NCI-H1417 (cell line): ENCODE data around the gene TUBAL3.
A peak's percentile ranks its signal among the peaks of the same experiment; 100 is the strongest.
"Not testable (repeated sequence)": the region's sequence is repeated elsewhere in the genome, so short reads cannot be mapped to it uniquely, and the experiment has no call there.

Experiments used
- DNase-seq, 3 experiments: peaks; one replicate each; lab custom pipeline; 2025; lab: John Stamatoyannopoulos, UW

The TUBAL3 gene

GRCh38 chr10:5423771-5424170 lies 19.1 kb upstream of the TUBAL3 start:
- no peak for DNase-seq

GRCh38 chr10:5419466-5420094 lies 15.0 kb upstream of the TUBAL3 start:
- no peak for DNase-seq

GRCh38 chr10:5418584-5418983 lies 14.0 kb upstream of the TUBAL3 start:
- no peak for DNase-seq

- no peak for DNase-seq
Measured at GRCh38 chr10:5416981-5417380, 12.4 kb upstream of the TUBAL3 start.

- peak in 2 of 3 experiments; percentile 2 to 22 for DNase-seq
Measured at GRCh38 chr10:5413012-5413938, 8.6 kb upstream of the TUBAL3 start.

GRCh38 chr10:5412277-5412941 lies 7.8 kb upstream of the TUBAL3 start, which contains the start of gene NET1:
TSS of gene NET1 (plus strand) at chr10:5412557. CDS start at chr10:5412693, 136 bp downstream.
- DNase-seq, result peak; percentile 81 to 89 (median 82)

GRCh38 chr10:5411941-5412276 lies 7.3 kb upstream of the TUBAL3 start:
- DNase-seq, result no peak

DNA sequence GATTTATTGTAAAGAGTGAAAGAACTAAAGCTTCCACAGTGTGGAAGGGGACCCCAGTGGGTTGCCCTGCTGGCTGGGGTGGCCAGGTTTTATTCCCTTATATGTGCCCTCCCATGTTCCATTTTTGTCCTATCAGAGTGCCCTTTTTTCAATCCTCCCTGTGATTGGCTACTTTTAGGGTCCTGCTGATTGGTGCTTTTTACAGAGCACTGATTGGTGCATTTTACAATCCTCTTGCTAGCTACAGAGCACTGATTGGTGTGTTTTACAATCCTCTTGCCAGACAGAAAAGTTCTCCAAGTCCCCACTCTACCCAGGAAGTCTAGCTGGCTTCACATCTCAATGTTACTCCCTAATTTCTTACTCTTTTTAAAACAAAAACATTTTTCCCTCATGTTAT lies 6.2 kb upstream of the TUBAL3 start:
- not testable (repeated sequence) for DNase-seq

- no peak for DNase-seq
Measured at GRCh38 chr10:5406918-5407317, 2.3 kb upstream of the TUBAL3 start.

GRCh38 chr10:5402798-5403197 lies 1.8 kb downstream of the TUBAL3 start:
- no peak for DNase-seq

DNA sequence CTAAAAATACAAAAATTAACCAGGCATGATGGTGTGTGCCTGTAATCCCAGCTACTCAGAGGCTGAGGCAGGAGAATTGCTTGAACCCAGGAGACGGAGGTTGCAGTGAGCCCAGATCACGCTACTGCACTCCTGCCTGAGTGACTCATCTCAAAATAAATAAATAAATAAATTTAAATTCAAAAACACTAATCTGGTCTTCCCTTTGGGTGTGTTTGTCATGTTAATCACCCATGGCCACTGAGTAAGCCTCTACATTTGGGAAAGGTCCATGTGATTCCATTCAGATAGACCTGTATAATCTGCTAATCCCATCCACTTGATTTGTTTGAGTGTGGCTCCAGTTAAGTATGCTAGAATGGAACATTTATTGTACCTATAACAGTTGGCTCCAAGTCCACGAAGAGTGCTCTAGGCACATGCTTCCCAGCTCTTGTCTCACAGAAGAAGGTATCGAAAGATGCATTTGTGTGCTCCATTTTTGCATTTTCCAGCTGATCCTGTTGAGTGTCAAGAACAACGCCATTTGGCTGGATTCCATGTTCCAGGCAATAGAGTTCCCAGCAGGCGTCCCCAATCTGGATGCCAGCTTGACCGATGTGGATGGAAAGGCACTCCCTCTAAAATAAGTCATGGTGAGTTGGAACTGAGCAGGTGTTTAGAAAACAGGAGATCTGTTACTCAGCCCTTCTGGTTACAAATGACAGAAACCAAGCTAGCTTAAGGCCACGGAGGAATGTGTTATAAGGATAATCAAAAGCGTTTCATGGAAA lies 4.0 kb downstream of the TUBAL3 start:
- peak in 2 of 3 experiments; percentile 16 to 84 for DNase-seq

DNA sequence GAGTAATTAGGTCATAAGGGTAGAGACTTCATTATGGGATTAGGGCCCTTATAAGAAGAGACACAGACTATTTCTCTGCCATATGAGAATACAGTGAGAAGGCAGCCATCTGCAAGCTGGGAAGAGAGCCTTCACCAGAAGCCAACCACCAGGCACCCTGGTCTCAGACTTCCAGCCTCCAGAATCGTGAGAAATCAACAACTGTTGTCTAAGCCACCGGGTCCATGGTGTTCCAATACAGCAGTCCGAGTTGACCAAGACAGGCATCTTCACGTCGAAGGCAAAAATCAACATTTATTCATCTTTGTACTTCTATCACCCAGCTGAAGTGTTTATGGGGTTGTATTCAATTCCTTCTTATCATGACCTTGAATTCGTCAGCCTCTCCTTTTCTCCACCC lies 5.3 kb downstream of the TUBAL3 start:
- DNase-seq, result no peak

DNA sequence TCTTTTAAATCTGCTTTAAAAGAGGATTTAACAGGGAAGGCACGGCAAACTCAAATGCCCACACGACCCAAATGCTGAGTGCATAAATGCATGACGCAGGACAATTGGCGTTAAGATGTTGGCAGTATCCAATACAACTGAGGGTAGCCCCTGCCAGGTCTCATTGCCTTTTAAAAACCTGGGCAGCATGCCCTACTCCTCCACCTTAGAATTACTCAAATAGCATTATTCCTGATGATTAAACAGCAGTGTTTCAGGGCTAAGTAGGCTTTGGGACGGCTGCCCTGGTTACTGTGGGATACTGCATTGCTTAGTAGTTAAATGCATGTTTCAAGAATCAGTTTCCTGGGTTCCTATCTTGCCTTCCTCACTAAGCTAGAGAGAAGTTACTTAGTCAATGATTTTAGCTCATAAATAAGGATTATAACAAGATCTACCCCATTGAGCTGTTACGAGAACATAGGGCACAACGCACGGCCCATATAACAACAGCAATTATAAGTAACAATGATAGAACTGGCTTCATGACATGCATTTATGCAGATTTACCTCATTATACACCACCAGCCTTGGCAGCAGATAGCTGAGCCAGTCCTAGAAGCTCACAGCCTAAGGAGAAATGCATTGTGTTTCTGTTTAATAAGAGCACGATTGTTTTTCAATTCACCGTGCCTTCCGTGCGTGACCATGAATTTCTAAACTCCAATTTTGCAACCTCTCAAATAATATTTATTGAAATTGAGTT lies 7.9 kb downstream of the TUBAL3 start:
- DNase-seq, result no peak

- DNase-seq, result no peak
Measured at GRCh38 chr10:5395168-5395567, 9.5 kb downstream of the TUBAL3 start.

DNA sequence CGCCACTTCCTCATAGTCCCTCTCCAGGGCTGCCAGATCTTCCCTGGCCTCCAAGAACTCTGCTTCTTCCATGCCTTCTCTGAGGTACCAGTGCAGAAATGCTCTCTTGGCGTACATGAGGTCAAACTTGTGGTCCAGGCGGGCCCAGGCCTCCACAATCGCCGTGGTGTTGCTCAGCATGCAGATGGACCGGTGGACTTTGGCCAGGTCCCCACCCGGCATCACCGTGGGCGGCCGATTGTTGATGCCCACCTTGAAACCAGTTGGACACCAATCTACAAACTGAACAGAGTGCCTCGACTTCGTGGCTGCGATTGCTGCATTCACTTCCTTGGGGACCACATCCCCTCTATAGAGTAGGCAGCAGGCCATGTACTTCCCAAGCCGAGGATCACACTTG lies 11.1 kb downstream of the TUBAL3 start:
- no peak for DNase-seq

- DNase-seq, result no peak
Measured at GRCh38 chr10:5391790-5392189, 12.8 kb downstream of the TUBAL3 start.

DNA sequence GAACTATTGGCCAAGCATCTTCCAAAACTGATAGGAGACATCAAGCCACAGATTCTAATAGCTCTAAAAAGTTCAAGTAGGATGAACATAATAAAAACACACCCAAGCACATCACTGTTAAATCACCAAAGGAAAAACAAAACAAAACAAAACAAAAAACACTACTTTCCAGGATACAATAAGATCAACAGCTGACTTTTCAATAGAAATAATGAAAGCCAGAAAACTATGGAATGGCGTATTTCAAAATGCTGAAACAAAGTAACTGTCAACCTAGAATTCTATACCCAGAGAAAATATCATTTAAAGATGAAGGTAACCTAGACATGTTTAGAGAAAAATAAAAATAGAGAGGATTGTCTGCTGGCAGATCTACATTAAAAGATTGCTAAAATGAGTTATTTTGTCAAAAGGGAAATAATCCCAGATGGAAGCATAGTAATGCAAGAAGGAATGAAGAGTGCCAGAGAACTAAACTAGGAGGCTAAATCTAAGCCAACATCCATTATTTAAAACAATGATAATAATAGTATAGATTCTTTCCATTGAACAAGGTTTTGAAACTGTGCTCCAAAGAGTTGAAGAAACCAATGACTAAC lies 13.9 kb downstream of the TUBAL3 start:
- DNase-seq, result no peak

DNA sequence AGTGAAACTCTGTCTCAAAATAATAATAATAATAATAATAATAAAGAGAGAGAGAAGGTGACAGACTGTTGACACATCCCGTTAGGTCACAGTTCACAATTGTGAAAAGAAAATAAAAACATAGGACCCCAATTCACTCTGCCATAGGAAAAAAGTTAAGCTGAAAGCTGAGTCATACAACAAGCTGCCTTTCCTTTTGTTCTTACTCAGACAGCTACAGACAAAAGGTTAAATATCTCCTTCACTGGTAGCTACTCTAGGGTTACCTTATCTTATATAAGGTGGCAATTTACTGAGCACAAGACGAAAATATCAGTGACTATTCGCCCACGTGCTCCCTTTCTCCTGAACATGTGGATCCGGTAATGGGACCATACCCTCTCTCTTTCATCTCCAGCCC lies 17.5 kb downstream of the TUBAL3 start:
- DNase-seq, result no peak

GRCh38 chr10:5385224-5385623 lies 19.4 kb downstream of the TUBAL3 start:
- DNase-seq, result no peak

GRCh38 chr10:5381187-5381586 lies 23.4 kb downstream of the TUBAL3 start:
- no peak for DNase-seq

- DNase-seq, result not testable (repeated sequence)
Measured at GRCh38 chr10:5380395-5380794, 24.2 kb downstream of the TUBAL3 start.
